Measurements from ENCODE around the gene ADCY5.

Gene ADCY5

DNA sequence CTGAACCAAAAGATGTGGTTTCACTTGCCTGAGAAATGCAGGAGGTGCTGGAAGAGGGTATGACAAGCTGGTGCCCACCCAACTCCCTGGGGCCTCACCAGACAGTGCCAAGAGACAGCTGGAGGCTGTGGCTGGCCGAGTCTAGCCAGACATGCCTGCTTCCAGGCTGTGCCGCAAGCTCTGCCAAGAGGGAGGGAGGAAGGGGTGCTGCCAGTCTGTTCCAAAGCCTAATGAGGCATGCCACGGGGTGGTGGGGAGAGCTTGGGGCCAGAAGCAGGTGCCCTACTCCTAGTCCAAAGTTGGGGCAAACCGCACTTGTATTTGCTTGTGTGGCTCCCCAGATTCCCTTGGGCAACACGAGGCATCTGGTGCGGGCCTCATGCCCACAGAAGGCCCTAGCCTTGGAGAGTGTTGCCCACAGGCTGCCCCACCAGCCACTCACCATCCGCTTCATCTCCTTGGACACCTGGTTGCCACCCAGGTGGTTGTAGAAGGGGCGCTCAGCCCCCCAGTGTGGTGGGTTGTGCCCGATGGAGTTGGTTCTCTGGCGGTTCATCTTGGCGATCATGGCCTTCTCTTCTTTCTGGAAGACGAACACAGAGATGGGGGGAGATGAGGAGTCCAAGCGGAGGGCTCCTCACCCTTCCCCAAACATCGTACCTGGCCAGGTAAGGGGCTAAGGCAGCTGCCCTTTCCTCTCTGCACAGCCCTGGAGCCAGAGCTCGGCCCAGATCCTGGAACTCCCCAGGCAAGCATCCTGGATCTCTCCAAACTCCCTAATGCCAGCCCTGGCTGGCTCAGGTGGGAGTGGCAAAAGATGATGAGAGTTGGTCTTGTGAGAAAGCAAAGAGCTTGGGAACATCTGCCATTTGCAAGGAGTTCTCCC is 123.8 kb downstream of the ADCY5 start:
- no peak for DNase-seq (ENCODE audit: low read depth)
- in situ Hi-C loops (cut with HindIII; ENCODE audit: low sequenced_read_pairs) = loop anchor here (25.0 kb wide), 1 partner anchor 237 kb away; no protein-coding TSS in a partner anchor

DNA sequence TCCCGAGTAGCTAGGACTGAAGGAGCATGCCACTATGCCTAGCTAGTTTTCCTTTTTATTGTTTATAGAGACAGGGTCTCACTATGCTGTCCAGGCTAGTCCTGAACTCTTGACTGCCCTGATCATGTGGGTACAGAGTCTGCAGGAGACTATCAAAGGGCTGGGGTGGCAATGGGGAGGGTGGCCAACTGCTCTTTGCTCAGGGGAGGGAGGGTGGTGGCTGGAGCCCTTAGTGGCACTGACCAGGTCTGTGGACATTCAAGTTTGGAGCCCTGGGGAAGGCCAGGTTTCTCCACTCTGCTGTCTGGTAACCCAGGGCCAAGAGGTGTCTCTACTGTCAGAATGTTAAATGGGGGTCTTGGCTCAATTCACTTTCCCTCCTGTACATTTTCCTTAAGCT is 125.1 kb downstream of the ADCY5 start:
- in situ Hi-C loops (cut with HindIII; ENCODE audit: low sequenced_read_pairs) = no loop called here
- TF ChIP-seq, protein P1, sequence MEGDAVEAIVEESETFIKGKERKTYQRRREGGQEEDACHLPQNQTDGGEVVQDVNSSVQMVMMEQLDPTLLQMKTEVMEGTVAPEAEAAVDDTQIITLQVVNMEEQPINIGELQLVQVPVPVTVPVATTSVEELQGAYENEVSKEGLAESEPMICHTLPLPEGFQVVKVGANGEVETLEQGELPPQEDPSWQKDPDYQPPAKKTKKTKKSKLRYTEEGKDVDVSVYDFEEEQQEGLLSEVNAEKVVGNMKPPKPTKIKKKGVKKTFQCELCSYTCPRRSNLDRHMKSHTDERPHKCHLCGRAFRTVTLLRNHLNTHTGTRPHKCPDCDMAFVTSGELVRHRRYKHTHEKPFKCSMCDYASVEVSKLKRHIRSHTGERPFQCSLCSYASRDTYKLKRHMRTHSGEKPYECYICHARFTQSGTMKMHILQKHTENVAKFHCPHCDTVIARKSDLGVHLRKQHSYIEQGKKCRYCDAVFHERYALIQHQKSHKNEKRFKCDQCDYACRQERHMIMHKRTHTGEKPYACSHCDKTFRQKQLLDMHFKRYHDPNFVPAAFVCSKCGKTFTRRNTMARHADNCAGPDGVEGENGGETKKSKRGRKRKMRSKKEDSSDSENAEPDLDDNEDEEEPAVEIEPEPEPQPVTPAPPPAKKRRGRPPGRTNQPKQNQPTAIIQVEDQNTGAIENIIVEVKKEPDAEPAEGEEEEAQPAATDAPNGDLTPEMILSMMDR (IDR thresholded peaks at IDR 0.05; ENCODE audit: low read depth, low read length, missing control alignments) = no peak
- no peak overlapping the region for H3K4me3 ChIP-seq (ENCODE audit: low read depth, low read length)
- DNase-seq (ENCODE audit: low read depth) = no peak

More for the DNA sequence above, 123.8 kb downstream of the ADCY5 start:
- TF ChIP-seq, protein P1 (IDR thresholded peaks at IDR 0.05; ENCODE audit: low read depth, low read length, missing control alignments) = no peak
- H3K4me3 ChIP-seq (ENCODE audit: low read depth, low read length) = no peak overlapping the region

DNA sequence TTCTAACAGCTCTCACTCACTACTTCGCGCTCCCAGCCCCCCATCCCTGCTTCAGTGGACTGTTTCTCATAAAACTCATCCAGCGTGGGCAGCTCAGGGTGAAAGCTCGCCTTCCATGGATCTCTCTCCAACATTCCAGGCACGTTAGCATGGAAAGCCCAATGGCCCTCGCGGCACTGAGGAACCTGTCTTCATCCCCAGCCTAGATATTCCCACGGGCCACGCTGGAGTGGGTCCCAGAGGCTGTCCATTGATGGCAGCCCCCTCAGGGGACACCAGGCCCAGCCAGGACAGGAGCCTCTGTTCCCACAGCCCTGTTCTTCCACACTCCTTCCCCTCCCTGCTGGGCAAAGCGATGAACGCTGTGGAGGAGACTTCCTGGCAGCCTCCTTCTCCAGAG is 126.0 kb downstream of the ADCY5 start:
- TF ChIP-seq, protein P1 (IDR thresholded peaks at IDR 0.05; ENCODE audit: low read depth, low read length, missing control alignments) = no peak
- in situ Hi-C loops (cut with HindIII; ENCODE audit: low sequenced_read_pairs) = no loop called here
- H3K4me3 ChIP-seq (ENCODE audit: low read depth, low read length) = no peak overlapping the region
- no peak for DNase-seq (ENCODE audit: low read depth)

DNA sequence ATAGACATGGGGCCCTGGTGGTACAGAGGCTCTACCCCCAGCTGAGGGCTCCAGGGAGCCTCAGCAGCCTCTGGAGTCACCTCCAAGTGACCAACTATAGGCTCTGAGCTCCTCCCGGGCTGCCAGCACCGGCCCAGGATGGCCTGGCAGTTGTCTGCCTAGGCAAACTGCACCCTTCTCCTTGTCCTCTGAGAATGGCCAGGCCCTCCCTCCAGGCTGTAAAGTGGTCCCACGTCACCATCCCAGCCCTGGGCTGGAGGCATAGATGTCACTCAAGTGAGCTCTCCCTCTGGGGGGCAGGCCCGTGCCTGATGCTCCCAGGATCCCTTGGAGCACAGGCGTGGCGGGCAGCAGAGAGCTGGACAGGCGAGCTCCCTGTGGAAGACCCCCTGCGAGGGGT is 127.1 kb downstream of the ADCY5 start:
- no peak overlapping the region for H3K4me3 ChIP-seq (ENCODE audit: low read depth, low read length)
- no peak for DNase-seq (ENCODE audit: low read depth)
- in situ Hi-C loops (cut with HindIII; ENCODE audit: low sequenced_read_pairs) = no loop called here
- TF ChIP-seq, protein P1 (IDR thresholded peaks at IDR 0.05; ENCODE audit: low read depth, low read length, missing control alignments) = no peak

DNA sequence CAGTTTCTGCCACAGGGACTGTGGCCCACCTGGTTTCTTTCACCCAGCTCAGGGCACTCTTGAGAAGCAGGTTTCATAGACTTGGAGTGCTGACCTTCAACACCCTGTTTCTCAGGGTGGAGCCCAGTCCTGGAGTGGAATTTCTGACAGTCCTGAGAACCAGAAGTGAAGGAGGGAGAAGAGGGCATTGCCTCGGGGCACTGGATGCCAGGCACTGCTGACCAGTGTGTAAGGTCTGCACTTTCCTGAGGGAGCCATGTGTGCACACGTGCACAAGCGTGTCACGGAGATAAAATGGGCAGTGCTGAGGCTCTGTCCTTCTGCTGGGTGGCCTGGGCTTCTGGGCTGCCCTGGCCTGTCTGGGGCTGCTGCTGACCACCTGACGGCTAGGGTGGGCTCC is 128.7 kb downstream of the ADCY5 start:
- H3K4me3 ChIP-seq (ENCODE audit: low read depth, low read length) = no peak overlapping the region
- no peak for DNase-seq (ENCODE audit: low read depth)
- TF ChIP-seq, protein P1 (IDR thresholded peaks at IDR 0.05; ENCODE audit: low read depth, low read length, missing control alignments) = no peak
- in situ Hi-C loops (cut with HindIII; ENCODE audit: low sequenced_read_pairs) = no loop called here

DNA sequence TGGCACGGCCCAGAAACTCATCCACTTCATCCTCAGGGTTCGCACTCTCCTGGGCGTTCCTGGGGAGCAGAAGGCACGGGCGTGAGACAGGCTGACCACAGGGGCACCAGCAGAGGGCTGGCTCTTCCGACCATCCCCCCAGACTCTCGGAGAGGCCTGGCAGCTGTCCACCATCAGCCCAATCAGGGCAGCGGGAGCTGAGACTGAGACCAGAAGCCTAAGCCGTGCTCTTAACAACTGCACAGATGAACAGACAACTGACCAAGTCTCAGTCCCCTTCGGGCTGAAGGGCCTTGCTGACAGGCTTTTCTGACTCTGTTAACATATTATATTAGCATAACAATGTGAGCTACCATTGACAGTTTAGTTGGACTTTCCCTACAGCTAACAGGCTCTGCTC is 129.1 kb downstream of the ADCY5 start:
- in situ Hi-C loops (cut with HindIII; ENCODE audit: low sequenced_read_pairs) = no loop called here
- H3K4me3 ChIP-seq (ENCODE audit: low read depth, low read length) = no peak overlapping the region
- no peak for DNase-seq (ENCODE audit: low read depth)
- TF ChIP-seq, protein P1 (IDR thresholded peaks at IDR 0.05; ENCODE audit: low read depth, low read length, missing control alignments) = no peak
